D721Med (cell line): ENCODE measurements around the gene DEPDC5.
"Not testable (repeated sequence)": the region's sequence is repeated elsewhere in the genome, so short reads cannot be mapped to it uniquely, and the experiment has no call there.

ENCODE experiments used
- DNase-seq: peaks from one replicate; pipeline ENCODE4 v3.0.0; 2011; ENCODE audit warnings: low spot score; ENCODE audit not compliant: insufficient read length
- FAIRE-seq: peaks from 2 replicates; lab custom pipeline; 2011; peaks lifted over from hg19 to GRCh38; lab: Jason Lieb, UNC
- CTCF ChIP-seq: IDR thresholded peaks from 2 replicates; pipeline ENCODE4 v1.5.1; 2012; ENCODE audit warnings: mild to moderate bottlenecking, control low read depth; ENCODE audit not compliant: insufficient read depth; ENCODE audit errors: missing control alignments

DEPDC5 gene

GRCh38 chr22:31802575-31802974, 48.8 kb downstream of the DEPDC5 start:
- DNase-seq (no peak), FAIRE-seq (no peak)
- no peak for TF ChIP-seq CTCF

GRCh38 chr22:31806751-31807150, 52.9 kb downstream of the DEPDC5 start:
- DNase-seq (no peak), FAIRE-seq (no peak)
- TF ChIP-seq CTCF, result no peak

GRCh38 chr22:31812977-31813605, 59.3 kb downstream of the DEPDC5 start:
- DNase-seq (no peak), FAIRE-seq (no peak)
- TF ChIP-seq CTCF, result no peak

- not testable (repeated sequence) for DNase-seq, FAIRE-seq
These were observed 60.1 kb downstream of the DEPDC5 start for GRCh38 chr22:31813898-31814297.

GRCh38 chr22:31814942-31815341, 61.1 kb downstream of the DEPDC5 start:
- no peak for TF ChIP-seq CTCF
- no peak for FAIRE-seq
- DNase-seq, result no peak

GRCh38 chr22:31815383-31815814, 61.6 kb downstream of the DEPDC5 start:
- DNase-seq, FAIRE-seq: not testable (repeated sequence)

- FAIRE-seq (no peak), DNase-seq (no peak)
- TF ChIP-seq CTCF, result no peak
These were observed 62.9 kb downstream of the DEPDC5 start for GRCh38 chr22:31816750-31817149.

GRCh38 chr22:31818481-31819392, 64.9 kb downstream of the DEPDC5 start:
- FAIRE-seq, result no peak

More at GRCh38 chr22:31818481-31819392, 64.9 kb downstream of the DEPDC5 start:
- TF ChIP-seq CTCF, result no peak
- DNase-seq, result no peak
